GM18502 (cell line): ENCODE measurements around the gene CMKLR1.

Source experiments
- ATAC-seq: cut with Tn5 transposase; IDR thresholded peaks from one replicate; pipeline ENCODE4 v1.9.1; 2021; ENCODE audit warnings: mild to moderate bottlenecking; ENCODE audit not compliant: unreplicated experiment, poor library complexity

Gene CMKLR1

DNA sequence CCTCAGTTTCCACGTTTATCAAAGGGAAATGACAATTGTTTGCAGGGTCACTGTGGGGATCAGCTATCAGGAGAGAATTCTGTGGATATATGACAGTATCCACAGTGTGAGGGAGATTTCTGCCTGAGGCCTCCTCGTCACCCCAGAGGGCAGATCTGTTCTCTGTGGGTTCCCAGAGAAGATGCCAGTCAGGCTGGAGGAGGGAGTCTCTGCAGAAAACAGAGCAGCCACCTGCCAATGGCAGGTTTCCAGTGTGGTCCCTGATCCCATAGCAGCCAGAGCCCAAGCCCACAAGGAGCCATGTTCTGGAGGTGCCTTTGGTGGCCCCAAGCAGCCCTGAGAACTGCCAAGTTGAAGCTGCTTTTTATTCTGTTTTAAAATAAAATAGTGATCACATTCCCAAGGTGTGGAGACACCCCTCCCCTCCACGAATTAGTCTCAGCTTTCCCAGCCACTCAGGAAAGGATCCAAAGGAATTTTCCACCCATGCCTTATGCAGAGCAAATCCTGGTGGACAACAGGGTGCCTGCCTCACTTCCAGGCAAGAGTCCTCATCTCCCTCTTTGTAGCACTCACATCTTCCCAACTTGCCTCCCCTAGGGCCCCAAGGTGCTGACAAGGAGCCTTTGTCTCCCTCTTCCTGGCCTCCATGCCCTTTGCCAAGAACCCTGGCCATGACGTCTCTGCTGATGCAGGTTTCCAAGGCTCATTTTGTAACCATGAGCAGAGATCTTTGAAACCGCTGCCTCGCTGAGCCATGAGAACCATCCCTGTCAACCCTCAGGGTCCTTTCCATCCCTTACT, 20.4 kb downstream of the CMKLR1 start:
- no peak for ATAC-seq

GRCh38 chr12:108317308-108318234, 21.5 kb downstream of the CMKLR1 start:
- no peak for ATAC-seq

DNA sequence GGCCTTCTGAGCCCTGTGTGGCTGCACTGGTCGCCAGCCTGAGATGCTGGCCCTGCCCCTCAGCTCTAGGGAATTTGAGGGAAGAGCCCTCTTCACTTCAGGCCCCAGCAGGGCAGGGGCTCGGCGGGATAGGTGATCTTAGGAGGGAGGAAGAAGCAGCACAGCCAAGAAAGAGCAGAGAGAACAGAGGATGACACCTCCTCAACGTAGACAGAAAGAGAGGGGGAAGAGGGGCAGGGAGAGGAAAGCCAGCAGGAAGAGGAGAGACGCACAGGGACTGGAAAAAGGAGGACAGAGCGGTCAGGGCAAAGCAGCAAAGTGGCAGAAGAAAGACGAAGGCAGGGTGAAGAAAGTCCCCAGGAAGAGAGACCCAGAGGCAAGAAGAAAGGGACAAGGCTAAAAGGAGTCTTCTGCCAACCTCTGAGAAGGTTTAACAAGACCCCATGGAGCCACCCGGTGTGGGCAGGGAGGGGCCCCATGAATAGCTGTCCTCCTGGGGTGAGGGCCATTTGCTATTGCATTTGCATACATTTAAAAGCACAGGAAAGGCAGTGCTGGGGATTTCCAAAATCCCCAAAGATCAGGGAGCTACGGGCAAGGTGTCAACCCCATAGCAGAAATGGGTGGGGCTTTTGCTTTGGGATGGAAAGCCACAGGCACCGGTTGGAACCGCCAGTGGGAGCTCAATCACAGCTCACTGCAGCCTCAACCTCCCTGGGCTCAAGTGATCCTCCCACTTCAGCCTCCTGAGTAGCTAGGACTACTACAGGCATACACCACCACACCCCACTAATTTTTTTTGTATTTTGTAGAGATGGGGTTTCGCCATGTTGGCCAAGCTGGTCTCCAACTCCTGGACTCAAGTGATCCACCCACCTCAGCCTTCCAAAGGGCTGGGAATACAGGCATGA, 22.7 kb downstream of the CMKLR1 start:
- ATAC-seq: no peak

GRCh38 chr12:108315486-108316105, 23.5 kb downstream of the CMKLR1 start:
- no peak for ATAC-seq

DNA sequence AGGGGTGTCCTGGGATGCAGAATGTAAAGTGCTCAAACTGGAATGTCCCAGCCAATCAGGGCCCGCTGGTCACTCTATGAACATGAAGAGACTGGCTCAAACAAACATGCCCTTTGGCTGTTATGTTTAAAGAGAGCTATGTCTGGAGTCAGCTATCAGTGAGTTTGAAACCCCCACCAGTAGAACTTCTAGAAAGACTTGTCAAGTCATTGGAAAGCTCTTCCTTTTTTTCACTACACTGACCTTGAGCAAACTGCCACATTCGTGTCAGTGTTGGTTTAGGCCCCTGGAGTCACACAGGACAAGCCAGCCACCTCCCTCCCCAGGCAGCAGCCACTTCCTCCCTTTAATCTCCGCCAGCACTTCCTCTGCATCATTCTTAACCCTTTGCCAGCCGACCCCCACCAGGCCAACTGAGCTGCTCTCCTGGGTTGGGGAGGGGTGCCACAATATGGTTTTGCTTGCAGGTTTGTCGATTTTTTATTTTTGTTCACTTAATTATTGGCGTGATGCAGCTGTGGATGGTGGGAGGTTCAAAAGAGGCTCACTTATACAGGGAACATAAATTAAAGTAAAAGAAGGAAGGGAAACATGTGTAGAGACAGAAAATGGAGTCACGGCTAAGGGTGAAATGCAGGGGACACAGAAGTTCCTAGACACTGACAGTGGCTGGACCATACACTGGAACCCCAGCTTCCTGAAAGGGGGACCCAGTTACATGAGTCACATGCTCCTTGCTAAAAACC, 25.3 kb downstream of the CMKLR1 start:
- ATAC-seq: no peak

- ATAC-seq: no peak
Observed at GRCh38 chr12:108313241-108313605, 25.9 kb downstream of the CMKLR1 start.

DNA sequence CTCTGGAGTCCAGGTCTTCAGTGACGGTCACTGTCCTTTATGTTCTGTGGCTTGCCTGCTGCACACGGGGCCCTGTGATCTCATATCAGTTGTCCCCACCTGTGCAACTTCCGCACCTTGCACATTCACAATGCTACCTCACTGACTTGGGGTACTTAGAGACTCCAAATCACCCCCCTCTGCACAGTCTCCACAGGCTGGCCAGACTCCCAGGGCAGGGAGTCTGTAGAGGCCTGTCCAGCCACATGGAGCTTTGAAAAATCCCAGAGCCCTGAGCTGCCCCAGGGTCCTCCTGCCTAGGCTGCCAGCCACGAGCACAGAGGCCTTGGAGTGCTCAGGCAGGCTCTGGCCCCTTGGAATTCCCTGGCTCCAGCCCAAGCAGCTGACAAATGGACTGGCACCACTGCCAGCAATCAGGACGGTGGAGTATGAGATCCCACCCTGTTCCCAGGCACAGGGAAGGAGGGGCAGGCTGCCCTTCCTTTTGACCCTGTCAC, 26.4 kb downstream of the CMKLR1 start:
- ATAC-seq: no peak

GRCh38 chr12:108312073-108312659, 26.9 kb downstream of the CMKLR1 start:
- no peak for ATAC-seq

- ATAC-seq: no peak
Observed at GRCh38 chr12:108311605-108312004, 27.5 kb downstream of the CMKLR1 start.

GRCh38 chr12:108310489-108310888, 28.6 kb downstream of the CMKLR1 start:
- ATAC-seq: no peak

DNA sequence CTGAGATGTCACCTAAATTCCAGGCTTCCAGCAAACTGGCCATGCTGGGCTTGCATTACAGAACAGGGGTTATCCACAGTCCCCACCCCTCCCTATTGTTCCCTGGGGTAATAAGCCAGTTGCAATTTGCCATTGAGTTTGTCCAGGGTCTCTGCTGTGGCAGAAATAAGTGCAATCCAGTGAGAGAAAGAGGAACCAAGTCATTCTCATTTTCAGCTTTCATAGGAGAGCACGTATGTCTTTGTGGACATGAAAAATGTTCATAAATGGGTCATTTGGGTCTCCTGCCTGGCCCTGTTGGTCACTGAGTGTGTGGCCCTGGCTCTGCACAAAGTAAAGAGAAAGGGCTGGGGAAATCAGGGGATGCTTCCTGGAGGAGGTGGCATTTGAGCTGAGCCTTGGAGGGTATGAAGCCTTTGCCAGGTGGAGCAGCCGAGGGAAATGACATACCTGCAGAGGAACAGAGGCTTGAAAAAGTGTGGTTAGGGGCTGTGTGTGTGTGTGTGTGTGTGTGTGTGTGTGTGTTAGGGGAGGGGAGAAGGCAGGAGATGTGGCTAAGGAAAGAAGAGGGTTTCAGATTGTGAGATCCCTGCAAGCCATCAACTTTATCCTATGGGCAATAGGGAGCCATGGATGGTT, 29.3 kb downstream of the CMKLR1 start:
- no peak for ATAC-seq

GRCh38 chr12:108308395-108309085, 30.6 kb downstream of the CMKLR1 start:
- no peak for ATAC-seq

DNA sequence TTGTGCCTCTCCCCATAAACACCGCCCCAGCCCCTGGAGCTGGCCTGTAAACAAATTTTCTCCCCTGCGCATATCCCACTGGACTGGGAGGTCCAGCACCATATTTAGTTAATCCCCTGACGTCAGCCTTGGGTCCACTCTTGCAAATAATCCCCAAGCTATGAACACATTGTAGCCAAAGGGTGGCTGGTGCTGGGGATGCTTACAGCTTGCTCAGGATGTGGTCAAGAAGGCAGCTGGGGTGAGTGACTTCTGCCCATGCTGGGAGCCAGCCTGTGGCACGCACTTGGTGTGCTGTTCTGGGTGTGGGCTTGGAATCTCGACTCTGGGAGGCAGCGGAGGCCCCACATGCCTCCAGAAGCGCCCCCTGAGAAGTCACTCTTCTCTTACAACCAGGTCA, 32.1 kb downstream of the CMKLR1 start:
- no peak for ATAC-seq

GRCh38 chr12:108306506-108306905, 32.6 kb downstream of the CMKLR1 start:
- ATAC-seq: no peak

- ATAC-seq: no peak
Observed at GRCh38 chr12:108305991-108306501, 33.1 kb downstream of the CMKLR1 start.

- no peak for ATAC-seq
Observed at GRCh38 chr12:108305520-108305919, 33.6 kb downstream of the CMKLR1 start.

GRCh38 chr12:108304633-108305032, 34.5 kb downstream of the CMKLR1 start:
- ATAC-seq: no peak
